ENCODE results near the gene IARS1. TPM values are rescaled to one million over a fixed set of nuclear protein-coding genes. Genes with fewer than 3 reads are reported as not detected.
A peak's percentile ranks its signal among the peaks of the same experiment; 100 is the strongest.

The IARS1 gene
- total RNA-seq = 100 to 1,000 TPM in 1 of 6 donors, 10 to 100 TPM in 5; 39.0 to 114 (median 71.9) TPM

DNA sequence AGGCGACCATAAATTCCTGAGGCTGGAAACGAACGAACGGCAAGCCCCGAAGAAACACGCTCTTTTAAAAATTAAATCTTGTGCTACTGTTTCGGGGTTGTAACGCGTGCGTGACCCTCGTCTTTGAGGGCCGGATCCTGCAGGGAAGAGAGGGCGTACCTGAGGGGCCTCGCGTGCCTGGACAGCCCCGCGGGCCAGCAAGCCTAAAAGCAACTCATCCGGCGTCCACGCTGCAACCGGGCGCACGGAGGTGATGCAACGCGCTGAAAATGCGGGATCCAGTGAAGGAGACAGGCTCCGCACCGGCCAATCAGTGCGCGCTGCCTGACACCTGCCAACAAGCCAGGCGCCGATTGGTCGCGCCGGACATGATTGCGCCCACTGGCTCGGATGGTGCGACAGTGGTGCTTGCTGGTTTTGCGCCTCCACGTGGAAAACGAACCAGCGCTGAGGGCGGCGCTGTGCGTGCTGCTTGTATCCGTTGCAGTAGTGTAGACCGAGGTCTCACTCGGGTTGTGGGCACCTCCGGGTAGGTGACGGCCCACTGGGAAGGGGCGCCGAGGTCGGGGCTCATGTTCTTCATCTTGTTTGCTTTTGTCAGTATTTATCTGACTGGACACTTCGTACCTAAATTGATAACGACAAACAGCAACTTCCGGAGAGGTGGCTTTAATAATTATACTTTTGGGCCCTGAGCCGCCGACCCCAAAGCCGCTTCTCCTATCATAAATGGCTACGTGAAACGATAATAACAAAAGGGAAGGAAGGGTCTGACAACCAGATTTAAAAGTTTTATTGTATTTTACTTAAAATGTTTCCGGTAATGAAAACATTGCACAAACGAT is at the start of gene IARS1:
TSS of gene IARS1 (minus strand) at position 246 of the 845 bp plus-strand sequence. CDS start 4,278 bp downstream, outside the sequence.
- Histone ChIP-seq H3K4me3 (peak within 1 kb of the TSS; percentile 55 to 81 (median 80)), H3K27ac (peak within 1 kb of the TSS; percentile 59 to 77 (median 72)), H3K27me3 (no peaks in the 10 kb centered on the region), H3K36me3 (peaks cover 2 to 22% (median 11%) of the 10 kb centered on the region in 4 donors), H3K9me3 (no peaks in the 10 kb centered on the region), H3K4me1 (peaks cover 16 to 33% (median 23%) of the 10 kb centered on the region in 4 donors)
- DNase-seq = peak; percentile 98 to 100
- WGBS, 2 donors = 0% methylated on average over 27 to 60 of the region's 63 CpGs
- ATAC-seq (ENCODE audit: low FRiP score in 2 of 2) = peak; percentile 100
- TF ChIP-seq, protein P1, sequence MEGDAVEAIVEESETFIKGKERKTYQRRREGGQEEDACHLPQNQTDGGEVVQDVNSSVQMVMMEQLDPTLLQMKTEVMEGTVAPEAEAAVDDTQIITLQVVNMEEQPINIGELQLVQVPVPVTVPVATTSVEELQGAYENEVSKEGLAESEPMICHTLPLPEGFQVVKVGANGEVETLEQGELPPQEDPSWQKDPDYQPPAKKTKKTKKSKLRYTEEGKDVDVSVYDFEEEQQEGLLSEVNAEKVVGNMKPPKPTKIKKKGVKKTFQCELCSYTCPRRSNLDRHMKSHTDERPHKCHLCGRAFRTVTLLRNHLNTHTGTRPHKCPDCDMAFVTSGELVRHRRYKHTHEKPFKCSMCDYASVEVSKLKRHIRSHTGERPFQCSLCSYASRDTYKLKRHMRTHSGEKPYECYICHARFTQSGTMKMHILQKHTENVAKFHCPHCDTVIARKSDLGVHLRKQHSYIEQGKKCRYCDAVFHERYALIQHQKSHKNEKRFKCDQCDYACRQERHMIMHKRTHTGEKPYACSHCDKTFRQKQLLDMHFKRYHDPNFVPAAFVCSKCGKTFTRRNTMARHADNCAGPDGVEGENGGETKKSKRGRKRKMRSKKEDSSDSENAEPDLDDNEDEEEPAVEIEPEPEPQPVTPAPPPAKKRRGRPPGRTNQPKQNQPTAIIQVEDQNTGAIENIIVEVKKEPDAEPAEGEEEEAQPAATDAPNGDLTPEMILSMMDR (IDR thresholded peaks at IDR 0.05) = peak in 4 of 6 experiments; percentile 19 to 58 (median 35)
- peak in 2 of 4 donors; percentile 60 to 72 for TF ChIP-seq POLR2A (IDR thresholded peaks at IDR 0.05)
- peak; percentile 78 to 87 for TF ChIP-seq POLR2AphosphoS5 (IDR thresholded peaks at IDR 0.05)
- TF ChIP-seq EP300 (IDR thresholded peaks at IDR 0.05) = peak in 2 of 4 donors; percentile 12 to 39

DNA sequence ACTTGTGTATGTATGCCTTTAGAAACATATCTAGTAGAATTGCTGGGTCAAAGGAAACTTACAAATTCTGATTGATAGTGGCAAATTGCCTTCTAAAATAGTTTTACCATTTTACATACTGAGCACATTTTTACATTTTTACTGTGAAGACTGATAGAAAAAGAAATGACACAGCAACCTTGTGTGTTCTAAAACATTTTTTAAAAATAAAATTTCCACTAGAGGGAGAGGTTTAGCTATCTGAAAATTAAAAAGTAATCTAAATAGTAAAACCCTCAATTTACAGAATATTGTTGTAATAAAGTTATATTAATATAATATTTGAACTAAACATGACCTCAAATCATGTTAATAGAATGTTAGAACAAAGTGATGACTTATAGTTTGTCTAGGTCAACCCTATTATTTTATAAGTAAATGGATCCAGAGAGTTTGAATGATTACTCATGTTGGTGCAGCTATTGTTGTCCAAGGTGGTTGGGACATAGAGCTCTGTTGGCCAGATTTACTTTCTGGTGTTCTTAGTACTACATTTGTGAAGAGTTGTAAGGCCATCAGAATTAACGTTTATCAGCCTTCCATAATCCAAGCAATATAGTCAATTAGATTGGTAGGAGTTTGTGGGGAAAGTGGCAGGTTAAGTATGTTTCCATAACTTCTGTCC is 49.5 kb upstream of the IARS1 start:
- Histone ChIP-seq H3K36me3 (peaks cover 0 to 3% (median 0%) of the 10 kb centered on the region in 4 donors), H3K27ac (no peak overlapping the region), H3K9me3 (no peaks in the 10 kb centered on the region), H3K4me1 (no peaks in the 10 kb centered on the region), H3K4me3 (no peak overlapping the region), H3K27me3 (no peaks in the 10 kb centered on the region)
- TF ChIP-seq, protein P1 (IDR thresholded peaks at IDR 0.05) = peak in 1 of 6 experiments; percentile 6
- no peak for TF ChIP-seq POLR2A (IDR thresholded peaks at IDR 0.05)
- 83 to 86% methylated on average over 1 of the region's 1 CpG for WGBS, 2 donors
- no peak for DNase-seq
- no peak for ATAC-seq (ENCODE audit: low FRiP score in 2 of 2)

DNA sequence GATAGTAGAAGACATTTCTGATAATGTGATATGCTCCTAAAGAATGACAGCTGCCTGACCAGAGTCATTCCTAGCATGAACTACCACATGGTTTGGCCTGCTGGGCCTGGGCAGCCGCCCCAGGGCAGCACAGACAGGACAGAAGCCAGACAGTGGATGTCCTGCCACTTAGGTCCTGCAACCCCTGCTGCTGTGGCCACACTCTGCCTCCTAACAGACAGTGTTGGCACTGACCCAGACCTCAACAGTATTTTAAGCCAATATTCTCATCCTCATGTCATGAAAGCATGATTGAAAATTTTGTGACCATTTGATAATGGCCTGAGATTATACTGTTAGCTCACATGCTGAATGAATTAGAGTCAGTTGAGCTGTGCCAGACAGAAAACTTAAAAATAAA is 48.1 kb upstream of the IARS1 start:
- DNase-seq = peak in 1 of 2 donors; percentile 25
- ATAC-seq (ENCODE audit: low FRiP score in 2 of 2) = no peak

DNA sequence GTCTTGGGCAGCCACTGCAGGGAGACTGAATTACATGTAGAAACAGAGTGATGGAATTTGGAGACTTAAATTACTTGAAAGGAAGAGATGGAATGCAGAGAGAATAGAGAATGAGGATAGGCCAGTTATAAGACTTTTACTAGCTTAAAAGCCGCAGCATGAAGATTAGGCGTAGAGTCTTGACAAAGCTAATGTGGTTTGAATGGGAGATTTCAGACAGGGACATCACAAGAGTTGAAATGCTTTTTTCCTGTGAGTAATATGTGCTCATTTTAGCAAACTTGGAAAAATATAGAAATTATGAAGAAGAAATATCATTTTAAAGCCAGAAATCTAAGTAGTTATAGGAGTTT is 39.8 kb upstream of the IARS1 start:
- no peaks in the 10 kb centered on the region for H3K27me3 ChIP-seq
- WGBS, 2 donors = 91 to 93% methylated on average over 2 of the region's 2 CpGs
- H3K4me3 ChIP-seq = no peak overlapping the region
- DNase-seq (no peak), ATAC-seq (ENCODE audit: low FRiP score in 2 of 2) (no peak)
- TF ChIP-seq POLR2A (IDR thresholded peaks at IDR 0.05) (no peak), EP300 (IDR thresholded peaks at IDR 0.05) (no peak), POLR2AphosphoS5 (IDR thresholded peaks at IDR 0.05) (no peak)
- TF ChIP-seq, protein P1 (IDR thresholded peaks at IDR 0.05) = no peak
- H3K27ac ChIP-seq = no peak overlapping the region
- H3K36me3 ChIP-seq = peaks cover 0 to 5% (median 0%) of the 10 kb centered on the region in 4 donors
- H3K9me3 ChIP-seq = no peaks in the 10 kb centered on the region
- H3K4me1 ChIP-seq = no peaks in the 10 kb centered on the region

More for the DNA sequence above, 48.1 kb upstream of the IARS1 start:
- Histone ChIP-seq H3K27me3 (no peaks in the 10 kb centered on the region), H3K9me3 (no peaks in the 10 kb centered on the region), H3K36me3 (peaks cover 0 to 5% (median 0%) of the 10 kb centered on the region in 4 donors), H3K4me1 (no peaks in the 10 kb centered on the region), H3K4me3 (no peak overlapping the region), H3K27ac (no peak overlapping the region)
- WGBS, 2 donors = 100% methylated on average over 1 of the region's 1 CpG
- TF ChIP-seq POLR2A (IDR thresholded peaks at IDR 0.05) = no peak
- no peak for TF ChIP-seq POLR2AphosphoS5 (IDR thresholded peaks at IDR 0.05)
- no peak for TF ChIP-seq EP300 (IDR thresholded peaks at IDR 0.05)

DNA sequence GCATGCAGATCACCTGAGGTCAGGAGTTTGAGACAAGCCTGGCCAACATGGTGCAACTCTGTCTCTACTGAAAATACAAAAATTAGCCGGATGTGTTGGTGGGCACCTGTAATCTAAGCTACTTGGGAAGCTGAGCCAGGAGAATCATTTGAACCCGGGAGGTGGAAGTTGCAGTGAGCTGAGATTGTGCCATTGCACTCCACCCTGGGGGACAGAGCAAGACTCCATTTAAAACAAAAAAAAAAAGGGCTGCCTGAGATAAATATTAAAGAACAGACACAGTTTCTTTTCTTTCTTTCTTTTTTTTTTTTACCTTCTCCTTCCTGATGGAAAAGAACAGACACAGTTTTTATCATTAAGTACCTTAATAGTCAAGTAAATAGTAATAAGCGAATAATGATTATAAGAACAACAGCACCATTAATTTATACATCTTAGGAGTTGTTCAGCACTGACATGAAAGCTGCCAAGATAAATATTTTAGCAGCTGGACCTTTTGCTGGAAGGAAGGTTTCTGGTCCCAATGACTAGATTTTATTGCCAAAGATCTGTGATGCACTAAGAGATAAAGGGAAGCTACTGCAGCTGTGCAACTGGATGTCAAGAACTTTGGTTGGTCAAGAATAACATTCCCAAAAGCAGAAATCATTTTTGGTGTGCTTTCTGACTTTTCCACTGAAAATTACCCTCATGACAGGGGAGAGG is 39.2 kb upstream of the IARS1 start:
- Histone ChIP-seq H3K4me1 (no peaks in the 10 kb centered on the region), H3K9me3 (no peaks in the 10 kb centered on the region), H3K27ac (no peak overlapping the region), H3K4me3 (no peak overlapping the region), H3K27me3 (no peaks in the 10 kb centered on the region), H3K36me3 (peaks cover 0 to under 1% (median 0%) of the 10 kb centered on the region in 4 donors)
- WGBS, 2 donors = 94 to 97% methylated on average over 3 of the region's 3 CpGs
- DNase-seq (no peak), ATAC-seq (ENCODE audit: low FRiP score in 2 of 2) (no peak)
- TF ChIP-seq POLR2AphosphoS5 (IDR thresholded peaks at IDR 0.05) (no peak), POLR2A (IDR thresholded peaks at IDR 0.05) (no peak), EP300 (IDR thresholded peaks at IDR 0.05) (no peak)
- TF ChIP-seq, protein P1 (IDR thresholded peaks at IDR 0.05) = no peak
